GM18526 (cell line): Measurements from ENCODE around the gene CACNA1G.

Experiments
- POLR2A ChIP-seq: IDR thresholded peaks from 3 replicates; pipeline ENCODE4 v1.6.1; 2011; ENCODE audit not compliant: insufficient read length; ENCODE audit errors: extremely low read depth

The CACNA1G gene

GRCh38 chr17:50630524-50631194, 70.1 kb downstream of the CACNA1G start:
- TF ChIP-seq POLR2A, result no peak

- TF ChIP-seq POLR2A, result no peak
These were observed 70.8 kb downstream of the CACNA1G start for GRCh38 chr17:50631195-50631907.

- no peak for TF ChIP-seq POLR2A
These were observed 71.5 kb downstream of the CACNA1G start for GRCh38 chr17:50631908-50632571.

GRCh38 chr17:50632637-50633036, 72.1 kb downstream of the CACNA1G start:
- TF ChIP-seq POLR2A, result no peak

GRCh38 chr17:50633683-50634082, 73.2 kb downstream of the CACNA1G start:
- TF ChIP-seq POLR2A, result no peak

GRCh38 chr17:50634224-50634914, 73.9 kb downstream of the CACNA1G start, which contains the start of gene ABCC3:
TSS of gene ABCC3 (plus strand) at chr17:50634881. CDS start at chr17:50634937, 56 bp downstream.
- no peak for TF ChIP-seq POLR2A

- TF ChIP-seq POLR2A, result no peak
These were observed 74.6 kb downstream of the CACNA1G start for GRCh38 chr17:50634915-50635731.

GRCh38 chr17:50635732-50635981, 75.1 kb downstream of the CACNA1G start:
- TF ChIP-seq POLR2A, result no peak

GRCh38 chr17:50635982-50636803, 75.7 kb downstream of the CACNA1G start:
- TF ChIP-seq POLR2A, result no peak

GRCh38 chr17:50636804-50637195, 76.3 kb downstream of the CACNA1G start:
- no peak for TF ChIP-seq POLR2A

- TF ChIP-seq POLR2A, result no peak
These were observed 77.5 kb downstream of the CACNA1G start for GRCh38 chr17:50637829-50638605.

GRCh38 chr17:50638606-50638965, 78.1 kb downstream of the CACNA1G start:
- TF ChIP-seq POLR2A, result no peak

GRCh38 chr17:50638966-50639713, 78.6 kb downstream of the CACNA1G start:
- no peak for TF ChIP-seq POLR2A
